HK-2 (cell line): ENCODE results near the gene EWSR1.

Source experiments
- DNase-seq: peaks from one replicate; pipeline ENCODE4 v3.0.0-alpha.2; 2018; ENCODE audit not compliant: unreplicated experiment

EWSR1 gene

GRCh38 chr22:29315286-29316140 lies 47.4 kb downstream of the EWSR1 start, which contains the start of gene RASL10A:
Gene RASL10A, minus strand, starts transcription at chr22:29315697. Its CDS starts 451 bp downstream, at chr22:29315246.
- no peak for DNase-seq

- no peak for DNase-seq
Measured at GRCh38 chr22:29316141-29316828, 48.2 kb downstream of the EWSR1 start.

DNA sequence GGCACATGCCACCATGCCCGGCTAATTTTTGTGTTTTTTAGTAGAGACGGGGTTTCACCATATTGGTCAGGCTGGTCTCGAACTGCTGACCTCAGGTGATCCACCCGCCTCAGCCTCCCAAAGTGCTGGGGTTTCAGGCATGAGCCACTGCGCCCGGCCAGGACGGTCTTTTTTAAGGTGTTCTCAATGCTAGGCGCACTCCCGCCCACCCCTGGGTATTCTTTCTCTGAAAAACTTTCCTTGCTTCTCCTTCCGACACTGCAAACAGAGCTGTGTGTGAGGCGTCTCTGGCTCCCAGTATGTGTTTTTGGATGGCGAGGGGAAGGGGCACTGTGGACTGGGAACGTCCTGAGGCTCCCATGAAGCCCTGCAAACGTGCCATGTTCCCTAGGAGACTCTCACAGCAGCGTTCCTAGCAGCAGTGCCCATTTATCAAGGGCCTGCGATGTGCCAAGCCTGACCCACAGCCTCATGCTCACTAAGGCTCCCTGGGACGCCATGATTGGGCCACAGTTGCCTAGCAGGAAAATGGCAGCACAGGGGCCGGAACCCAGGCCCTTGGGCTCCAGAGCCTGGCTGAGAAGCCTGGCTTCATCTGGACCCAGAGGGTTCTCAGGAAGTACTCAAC lies 49.9 kb downstream of the EWSR1 start:
- DNase-seq = no peak

GRCh38 chr22:29319072-29319471 lies 51.0 kb downstream of the EWSR1 start:
- DNase-seq = no peak

DNA sequence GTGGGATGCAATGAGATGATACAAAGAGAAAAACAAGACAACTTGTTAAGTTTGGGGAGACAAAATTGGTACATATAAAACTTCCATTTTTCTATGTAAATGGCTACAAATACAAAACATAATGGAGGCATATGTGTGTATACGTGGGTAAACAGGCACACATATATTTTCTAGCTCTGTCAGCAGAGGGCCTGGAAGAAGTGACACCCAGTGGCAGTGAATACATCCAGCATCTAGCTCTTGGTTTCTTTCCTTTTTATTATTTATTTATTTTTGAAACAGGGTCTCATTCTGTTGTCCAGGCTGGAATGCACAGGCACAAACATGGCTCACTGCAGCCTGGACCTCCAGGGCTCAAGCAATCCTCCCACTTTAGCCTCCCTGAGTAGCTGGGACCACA lies 52.5 kb downstream of the EWSR1 start:
- DNase-seq = no peak

DNA sequence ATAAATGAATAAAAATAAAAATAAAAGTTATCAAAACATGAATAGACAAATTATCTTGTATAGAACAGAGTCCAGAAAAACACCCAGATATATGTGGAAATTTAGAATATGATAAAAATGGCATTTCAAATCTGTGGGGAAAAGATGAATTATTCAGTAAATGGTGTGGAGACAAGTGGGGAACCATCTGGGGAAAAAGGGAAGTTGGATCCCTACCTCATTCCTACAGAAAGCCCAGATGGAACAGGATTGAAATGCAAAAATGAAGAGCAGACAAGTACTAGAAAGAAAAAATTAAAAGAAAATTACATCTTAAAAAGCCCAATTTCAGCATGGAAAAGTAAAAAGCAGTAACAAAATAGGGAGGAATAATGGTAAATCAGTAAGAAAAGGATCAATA lies 55.6 kb downstream of the EWSR1 start:
- DNase-seq = no peak

DNA sequence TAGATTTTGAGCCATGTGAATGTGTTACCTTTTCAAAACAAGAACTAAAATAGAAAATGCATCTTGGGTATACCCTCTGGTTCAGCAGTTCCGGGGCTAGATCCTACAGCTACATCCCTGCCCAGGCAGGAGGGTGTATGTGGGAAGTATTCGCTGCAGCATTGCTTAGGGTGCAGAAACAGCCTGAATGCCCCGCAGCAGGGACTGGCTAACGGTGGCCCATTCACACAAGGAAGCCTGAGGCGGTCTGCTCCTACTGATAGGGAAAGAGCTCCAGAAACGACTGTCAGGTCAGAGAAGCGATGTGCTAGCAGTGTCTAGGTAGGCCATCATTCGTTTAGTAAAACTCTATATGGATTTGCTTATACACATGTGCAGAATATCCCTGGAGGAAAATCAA lies 57.3 kb downstream of the EWSR1 start:
- DNase-seq = no peak

DNA sequence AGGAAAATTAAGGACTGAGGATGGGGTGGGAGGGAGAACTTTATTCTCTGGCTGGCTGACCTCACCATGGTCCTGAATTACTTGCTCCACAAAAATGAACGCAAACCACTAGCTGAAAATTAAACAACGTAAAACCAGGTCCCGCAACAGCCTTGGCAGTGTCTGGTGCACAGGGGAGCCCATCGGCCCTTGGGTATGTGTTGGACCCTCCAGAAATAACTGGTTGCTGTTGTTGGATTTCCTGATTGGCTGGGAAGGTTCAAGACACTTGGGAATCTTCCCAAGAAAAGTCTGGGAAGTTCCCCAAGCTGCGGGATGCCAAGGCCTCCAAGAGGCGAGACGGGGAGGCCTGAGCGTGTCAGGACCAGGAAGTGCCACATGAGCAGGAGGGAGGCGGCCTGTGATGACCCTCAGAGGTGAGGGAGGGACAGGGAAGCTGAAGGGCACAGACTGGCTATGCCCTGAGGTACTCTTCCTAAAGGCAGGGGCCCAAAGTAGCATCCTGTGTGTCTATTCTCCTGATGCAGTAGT lies 57.8 kb downstream of the EWSR1 start:
- no peak for DNase-seq

DNA sequence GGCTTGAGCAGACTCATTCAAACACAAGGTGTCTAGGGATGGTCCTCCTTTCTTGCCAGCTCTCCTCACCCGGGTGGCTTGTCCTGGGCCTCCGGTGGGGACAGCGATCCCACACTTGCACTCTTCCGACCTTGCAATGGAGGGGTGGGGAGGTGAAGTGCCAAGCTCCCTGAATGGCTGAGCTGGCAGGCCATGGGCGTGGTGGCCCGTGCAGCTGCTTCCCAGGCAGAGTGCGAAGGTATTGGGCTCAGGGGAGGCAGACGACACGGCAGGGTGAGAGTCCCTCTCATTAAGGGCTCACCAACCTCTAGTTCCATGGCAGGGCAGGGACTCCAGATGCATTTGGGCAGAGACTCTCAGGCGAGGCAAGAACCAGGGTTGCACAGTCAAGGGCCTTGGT lies 58.4 kb downstream of the EWSR1 start:
- DNase-seq = no peak

DNA sequence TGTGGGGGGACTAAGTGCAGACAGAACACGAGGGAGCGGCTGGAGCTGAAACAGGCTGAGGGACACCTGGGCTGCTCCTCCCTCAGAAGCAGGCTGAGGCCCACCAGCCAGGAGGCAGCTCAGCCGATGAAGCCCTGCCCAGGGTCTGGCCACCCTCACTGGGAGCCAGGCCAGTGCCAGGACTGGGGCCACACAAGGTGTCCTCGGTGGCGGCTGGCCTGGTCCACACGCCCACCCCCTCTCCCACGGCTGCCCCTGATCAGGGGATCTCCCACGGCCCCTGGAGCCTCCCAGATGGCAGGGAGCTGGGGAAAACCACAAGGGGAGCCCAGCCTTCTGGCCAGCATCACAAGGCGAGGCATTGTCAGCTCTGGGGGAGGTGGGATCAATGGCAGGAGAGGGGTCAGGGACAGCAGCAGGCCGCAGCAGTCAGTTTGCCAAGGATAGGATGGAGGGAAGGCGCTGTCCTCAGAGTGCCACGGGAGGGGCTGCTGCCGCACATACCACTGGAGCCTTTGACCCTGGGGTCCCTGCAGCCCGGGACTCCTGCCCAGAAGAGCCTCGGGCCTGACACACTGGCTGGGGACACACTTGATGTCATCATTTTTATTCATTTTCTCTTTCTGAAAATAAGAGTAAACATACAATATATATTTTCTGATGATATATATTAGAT lies 59.2 kb downstream of the EWSR1 start:
- no peak for DNase-seq

DNA sequence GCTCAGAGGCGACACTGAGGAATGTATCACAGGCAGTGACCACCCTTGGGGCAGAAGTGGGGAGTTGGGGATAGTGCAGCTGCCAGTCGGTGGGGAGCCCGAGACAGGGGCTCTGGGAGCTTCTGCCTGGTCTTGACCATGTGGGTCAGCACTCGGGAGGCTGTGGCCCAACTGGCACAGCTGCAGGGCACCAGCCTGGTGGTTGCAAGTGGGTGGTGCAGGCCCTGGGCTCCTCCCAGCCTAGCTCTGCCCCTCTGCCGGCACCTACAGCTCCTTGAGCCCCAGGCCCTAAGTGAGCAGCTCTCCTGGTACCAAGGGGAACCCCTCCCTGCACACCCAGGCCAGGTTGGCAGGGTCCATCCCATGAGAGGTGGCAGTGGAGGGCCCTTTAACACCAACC lies 60.0 kb downstream of the EWSR1 start:
- no peak for DNase-seq

DNA sequence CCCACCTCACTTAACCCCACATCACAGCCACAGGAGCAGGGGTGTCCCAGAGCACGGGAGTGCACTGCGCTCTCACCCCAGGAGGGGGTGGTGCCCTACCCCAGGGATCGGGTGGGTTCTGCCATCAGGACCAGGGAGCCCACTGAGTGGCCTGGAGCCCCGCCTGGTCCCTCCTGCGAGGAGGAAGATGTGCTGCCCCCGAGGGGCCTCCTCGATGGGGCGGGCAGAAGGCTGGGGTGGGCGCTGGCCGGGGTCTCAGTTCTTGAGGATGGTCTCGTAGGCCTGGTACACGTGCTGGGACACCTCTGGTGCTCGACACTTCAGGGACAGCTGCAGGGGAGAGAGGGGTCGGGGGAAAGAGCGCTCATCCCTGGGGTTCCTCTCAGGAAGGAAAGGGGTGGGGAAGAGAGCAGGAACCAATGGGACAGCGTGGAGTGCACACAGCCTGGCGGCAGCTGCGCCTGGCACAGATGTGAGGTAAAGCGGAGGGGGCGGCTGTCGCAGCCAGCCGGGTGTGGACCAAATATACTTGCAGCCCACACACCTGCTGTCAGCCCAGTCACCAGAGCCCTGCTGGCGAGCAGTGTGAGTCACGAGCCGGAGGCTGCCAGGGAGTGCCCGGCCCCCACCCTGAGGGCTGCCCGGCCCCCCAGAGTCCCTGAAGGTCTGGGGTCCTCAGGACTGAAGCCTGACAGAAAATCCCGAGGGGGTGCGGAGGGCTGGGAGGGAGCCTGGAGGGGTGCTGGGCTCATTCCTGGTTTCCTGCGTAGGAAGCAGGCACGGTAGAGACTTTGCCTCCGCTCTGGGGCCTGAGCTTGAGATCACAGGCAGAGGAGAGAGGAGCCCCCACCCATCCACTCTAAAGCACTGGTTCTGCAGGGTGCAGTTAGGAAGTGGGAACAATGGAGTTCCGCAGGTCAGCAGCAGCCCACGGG lies 60.8 kb downstream of the EWSR1 start:
- DNase-seq = no peak

GRCh38 chr22:29329581-29329980 lies 61.5 kb downstream of the EWSR1 start:
- no peak for DNase-seq

DNA sequence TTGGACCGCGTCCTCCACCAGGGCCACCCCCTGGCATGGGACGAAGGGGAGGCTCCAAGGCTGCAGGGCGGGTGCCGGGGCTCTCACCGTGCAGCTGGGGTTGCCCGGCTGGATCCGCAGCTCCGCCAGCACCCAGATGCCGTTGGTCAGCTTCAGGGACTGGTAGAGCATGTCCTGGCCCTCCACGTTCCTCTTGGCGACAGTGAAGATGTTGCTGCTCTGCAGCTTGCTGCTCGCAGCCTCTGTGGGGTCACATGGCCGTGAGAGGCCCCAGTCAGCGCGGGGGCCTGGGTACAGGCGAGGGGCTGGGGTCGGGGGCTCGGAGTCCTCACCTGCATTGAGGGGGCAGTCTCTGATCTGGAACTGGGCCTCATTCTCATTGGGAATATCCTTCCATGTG lies 62.2 kb downstream of the EWSR1 start:
- no peak for DNase-seq

DNA sequence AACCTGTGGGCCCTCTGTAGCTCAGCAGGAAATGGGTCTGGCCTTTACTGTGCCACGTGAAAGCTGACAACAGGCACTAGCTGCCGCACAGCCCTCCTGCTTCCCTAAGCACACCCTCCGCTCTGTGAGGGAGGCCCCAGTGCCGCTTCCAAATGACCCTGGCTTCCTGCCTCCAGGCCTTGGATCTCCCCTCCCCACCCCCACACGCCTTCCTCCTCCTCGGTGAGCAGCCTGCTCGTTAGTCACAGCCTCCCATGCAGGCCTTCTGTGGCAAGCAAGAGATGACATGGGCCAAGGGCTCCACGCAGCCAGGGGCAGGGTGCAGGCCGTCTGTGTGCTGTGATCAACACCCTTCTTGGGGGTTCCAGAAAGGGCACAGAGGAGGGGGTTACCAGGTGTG lies 62.7 kb downstream of the EWSR1 start:
- DNase-seq = peak; percentile 44

DNA sequence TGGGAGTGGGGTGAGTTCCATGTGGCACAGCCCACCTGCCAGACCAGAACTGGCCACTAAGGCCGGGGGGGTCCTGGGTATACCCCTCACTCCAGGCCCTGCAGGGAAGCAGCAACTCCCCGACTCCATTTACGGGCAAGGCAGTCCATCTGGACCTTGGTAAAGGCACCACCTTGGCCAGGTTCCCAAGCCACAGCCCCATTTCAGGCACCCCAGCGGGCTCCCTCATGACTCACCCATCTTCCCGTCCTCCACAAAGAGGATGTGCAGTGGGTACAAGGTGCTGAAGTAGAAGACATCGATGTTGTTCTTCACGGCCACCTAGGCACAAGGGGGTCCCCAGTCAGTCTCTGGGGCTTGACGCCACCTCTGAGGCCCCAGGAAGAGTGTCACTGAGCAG lies 63.1 kb downstream of the EWSR1 start:
- no peak for DNase-seq

GRCh38 chr22:29331658-29332300 lies 63.7 kb downstream of the EWSR1 start:
- no peak for DNase-seq

DNA sequence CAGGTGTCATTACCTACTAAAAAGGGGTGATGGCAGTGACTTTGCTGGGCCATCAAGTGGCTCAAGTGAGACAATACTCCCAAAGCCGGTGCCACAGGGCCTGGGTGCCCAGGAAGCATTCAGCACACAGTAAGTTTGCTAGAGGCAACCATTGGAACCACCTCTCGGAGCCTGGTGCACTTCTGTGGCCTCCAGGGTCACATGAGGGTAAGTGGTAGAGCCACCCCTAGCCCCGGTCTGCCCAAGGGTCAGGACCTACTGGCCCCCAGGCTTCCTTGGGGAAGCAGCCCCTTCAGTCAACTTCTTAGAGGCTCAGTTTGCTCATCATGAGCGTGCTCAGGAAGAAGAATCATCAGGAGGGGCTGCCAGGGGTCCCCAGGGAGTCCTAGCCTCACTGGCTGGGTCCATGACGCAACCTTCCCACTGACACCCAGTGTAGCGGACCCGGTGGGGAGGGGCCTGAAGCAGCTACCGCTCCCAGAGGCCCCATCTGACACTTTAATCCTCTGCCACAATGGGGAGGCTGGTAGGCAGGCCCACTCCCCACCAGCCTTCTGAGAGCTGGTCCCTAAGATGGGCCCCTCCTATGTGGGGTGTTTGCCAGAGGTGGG lies 64.9 kb downstream of the EWSR1 start:
- no peak for DNase-seq

- no peak for DNase-seq
Measured at GRCh38 chr22:29334148-29334547, 66.1 kb downstream of the EWSR1 start.
